ENCODE results near the gene PCGF5.

GRCh38 chr10:91307489-91307888 lies 87.0 kb downstream of the PCGF5 start:
- no peak for TF ChIP-seq CTCF (IDR thresholded peaks at IDR 0.05)
- no peak for TF ChIP-seq POLR2AphosphoS5 (IDR thresholded peaks at IDR 0.05)
- TF ChIP-seq POLR2A (IDR thresholded peaks at IDR 0.05): no peak
- TF ChIP-seq EP300 (IDR thresholded peaks at IDR 0.05): no peak
